Right hindlimb (tissue), 1 donor: ENCODE data around the gene TMEM255B.
A peak's percentile ranks its signal among the peaks of the same experiment; 100 is the strongest.
"Not testable (repeated sequence)": the region's sequence is repeated elsewhere in the genome, so short reads cannot be mapped to it uniquely, and the experiment has no call there.

Source experiments
- DNase-seq: peaks from one replicate; pipeline ENCODE4 v3.0.0-alpha.2; 2018

The TMEM255B gene

GRCh38 chr13:113750554-113751399 lies 8.2 kb upstream of the TMEM255B start:
- DNase-seq = no peak

GRCh38 chr13:113751491-113751890 lies 7.5 kb upstream of the TMEM255B start:
- no peak for DNase-seq

- not testable (repeated sequence) for DNase-seq
These were observed 6.6 kb upstream of the TMEM255B start for GRCh38 chr13:113752211-113752986.

GRCh38 chr13:113753171-113753570 lies 5.9 kb upstream of the TMEM255B start:
- no peak for DNase-seq

GRCh38 chr13:113754242-113754641 lies 4.8 kb upstream of the TMEM255B start:
- DNase-seq = no peak

- DNase-seq = no peak
These were observed 4.3 kb upstream of the TMEM255B start for GRCh38 chr13:113754691-113755090.

- DNase-seq = no peak
These were observed 2.5 kb upstream of the TMEM255B start for GRCh38 chr13:113756441-113757097.

GRCh38 chr13:113759525-113760137 lies 605 bp downstream of the TMEM255B start:
- DNase-seq = peak; percentile 53

GRCh38 chr13:113761136-113761535 lies 2.1 kb downstream of the TMEM255B start:
- no peak for DNase-seq

GRCh38 chr13:113762075-113762474 lies 3.0 kb downstream of the TMEM255B start:
- no peak for DNase-seq

GRCh38 chr13:113762538-113762937 lies 3.5 kb downstream of the TMEM255B start:
- no peak for DNase-seq

- no peak for DNase-seq
These were observed 4.2 kb downstream of the TMEM255B start for GRCh38 chr13:113763254-113763653.

GRCh38 chr13:113763961-113764792 lies 5.2 kb downstream of the TMEM255B start:
- DNase-seq = no peak

- DNase-seq = no peak
These were observed 6.0 kb downstream of the TMEM255B start for GRCh38 chr13:113764793-113765563.

- DNase-seq = no peak
These were observed 6.5 kb downstream of the TMEM255B start for GRCh38 chr13:113765564-113765910.

- DNase-seq = no peak
These were observed 7.2 kb downstream of the TMEM255B start for GRCh38 chr13:113766035-113766800.

GRCh38 chr13:113767366-113767765 lies 8.3 kb downstream of the TMEM255B start:
- no peak for DNase-seq

- DNase-seq = no peak
These were observed 9.2 kb downstream of the TMEM255B start for GRCh38 chr13:113768018-113768905.

- no peak for DNase-seq
These were observed 10.1 kb downstream of the TMEM255B start for GRCh38 chr13:113769106-113769505.

- DNase-seq = no peak
These were observed 10.9 kb downstream of the TMEM255B start for GRCh38 chr13:113769881-113770280.
